WTC11 (cell line): ENCODE data around the gene KCNH6. TPM values are rescaled to one million over a fixed set of nuclear protein-coding genes. Genes with fewer than 3 reads are reported as not detected.
A peak's percentile ranks its signal among the peaks of the same experiment; 100 is the strongest.

Source experiments
- ESRRA ChIP-seq: sonication (generic); formaldehyde crosslinking; IDR thresholded peaks from 2 replicates; pipeline ENCODE4 v1.8.1; 2022; ENCODE audit warnings: mild to moderate bottlenecking, missing genetic modification reagents, borderline replicate concordance
- MXD4 ChIP-seq: fragments of 250-450 bp; sonication (Bioruptor Pico); IDR thresholded peaks from 2 replicates; pipeline ENCODE4 v1.8.0; 2021; ENCODE audit warnings: mild to moderate bottlenecking, moderate library complexity, borderline replicate concordance
- NR3C1 ChIP-seq: sonication (generic); formaldehyde crosslinking; conservative IDR thresholded peaks from 2 replicates; pipeline ENCODE4 v1.8.1; 2023; ENCODE audit warnings: low read depth, mild to moderate bottlenecking, missing genetic modification reagents
- OVOL2 ChIP-seq: fragments of 250-450 bp; sonication (Bioruptor Pico); IDR thresholded peaks from 2 replicates; pipeline ENCODE4 v1.9.0; 2021; ENCODE audit warnings: mild to moderate bottlenecking, borderline replicate concordance
- SP1 ChIP-seq: sonication (generic); formaldehyde crosslinking; conservative IDR thresholded peaks from 2 replicates; pipeline ENCODE4 v1.8.1; 2022; ENCODE audit warnings: missing genetic modification reagents
- STAT6 ChIP-seq: sonication (generic); formaldehyde crosslinking; conservative IDR thresholded peaks from 2 replicates; pipeline ENCODE4 v1.8.1; 2023; ENCODE audit warnings: mild to moderate bottlenecking, low read depth, missing genetic modification reagents, moderate library complexity
- USF2 ChIP-seq: sonication (generic); formaldehyde crosslinking; IDR thresholded peaks from 2 replicates; pipeline ENCODE4 v1.8.1; 2023; ENCODE audit warnings: mild to moderate bottlenecking, missing genetic modification reagents, moderate library complexity
- ZNF219 ChIP-seq: sonication (generic); formaldehyde crosslinking; IDR thresholded peaks from 2 replicates; pipeline ENCODE4 v1.8.0; 2023; ENCODE audit warnings: missing genetic modification reagents, mild to moderate bottlenecking, borderline replicate concordance
- ZNF263 ChIP-seq: sonication (generic); formaldehyde crosslinking; IDR thresholded peaks from 2 replicates; pipeline ENCODE4 v1.8.1; 2022; ENCODE audit warnings: low read depth, mild to moderate bottlenecking, moderate library complexity, missing genetic modification reagents
- ZNF416 ChIP-seq: fragments of 250-450 bp; sonication (Bioruptor Pico); IDR thresholded peaks from 2 replicates; pipeline ENCODE4 v1.9.0; 2021; ENCODE audit warnings: mild to moderate bottlenecking, inconsistent platforms
- total RNA-seq: library from RNA; stranded (reverse); gene quantifications from 3 replicates; pipeline ENCODE4 v1.2.3, GENCODE V29; 2021
- TF ChIP-seq, protein P1 (sequence below): sonication (generic); formaldehyde crosslinking; IDR thresholded peaks from 2 replicates; pipeline ENCODE4 v1.8.0; 2022; ENCODE audit warnings: missing genetic modification reagents
- TF ChIP-seq, protein P2 (sequence below): fragments of 250-450 bp; sonication (Bioruptor Pico); conservative IDR thresholded peaks from 2 replicates; pipeline ENCODE4 v1.9.0; 2021; ENCODE audit warnings: mild to moderate bottlenecking
- TF ChIP-seq, protein P3 (sequence below): fragments of 250-450 bp; sonication (Bioruptor Pico); IDR thresholded peaks from 2 replicates; pipeline ENCODE4 v2.1.2; 2022; ENCODE audit warnings: mild to moderate bottlenecking, moderate library complexity

Gene KCNH6
- total RNA-seq, 1 experiment from 2014 or later = 2.1 TPM

DNA sequence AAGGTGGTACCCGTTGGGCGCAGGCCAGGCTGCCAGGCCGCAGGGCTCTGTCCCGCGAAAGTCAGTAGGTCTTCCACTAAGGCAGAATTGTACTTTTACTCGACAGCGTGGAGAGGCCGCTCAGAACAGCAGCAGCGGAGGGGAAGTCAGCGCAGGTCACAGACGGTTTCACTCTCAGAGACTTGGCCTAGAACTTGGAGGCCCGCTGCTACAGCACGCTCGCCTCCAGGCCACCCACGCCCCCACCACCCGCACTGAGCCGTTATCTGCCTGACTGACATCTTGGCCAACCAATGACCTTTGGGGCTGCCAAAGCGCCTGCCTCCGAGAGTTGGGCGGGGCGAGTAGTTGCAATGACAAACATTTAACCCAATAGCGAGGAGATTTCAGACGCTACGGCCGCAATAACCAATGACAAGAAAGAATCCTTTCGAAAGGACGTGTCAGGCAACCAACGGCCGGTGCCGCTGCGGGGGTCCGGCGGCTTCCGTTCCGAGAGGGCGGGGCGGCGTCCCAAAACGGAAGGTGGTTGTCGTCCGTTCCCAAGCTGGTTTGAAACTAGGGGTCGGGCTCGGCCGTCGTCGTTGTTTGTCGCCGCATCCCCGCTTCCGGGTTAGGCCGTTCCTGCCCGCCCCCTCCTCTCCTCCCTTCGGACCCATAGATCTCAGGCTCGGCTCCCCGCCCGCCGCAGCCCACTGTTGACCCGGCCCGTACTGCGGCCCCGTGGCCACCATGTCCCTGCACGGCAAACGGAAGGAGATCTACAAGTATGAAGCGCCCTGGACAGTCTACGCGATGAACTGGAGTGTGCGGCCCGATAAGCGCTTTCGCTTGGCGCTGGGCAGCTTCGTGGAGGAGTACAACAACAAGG lies 27.0 kb downstream of the KCNH6 start, which contains the start of gene DCAF7 (continued):
- TF ChIP-seq, protein P1, sequence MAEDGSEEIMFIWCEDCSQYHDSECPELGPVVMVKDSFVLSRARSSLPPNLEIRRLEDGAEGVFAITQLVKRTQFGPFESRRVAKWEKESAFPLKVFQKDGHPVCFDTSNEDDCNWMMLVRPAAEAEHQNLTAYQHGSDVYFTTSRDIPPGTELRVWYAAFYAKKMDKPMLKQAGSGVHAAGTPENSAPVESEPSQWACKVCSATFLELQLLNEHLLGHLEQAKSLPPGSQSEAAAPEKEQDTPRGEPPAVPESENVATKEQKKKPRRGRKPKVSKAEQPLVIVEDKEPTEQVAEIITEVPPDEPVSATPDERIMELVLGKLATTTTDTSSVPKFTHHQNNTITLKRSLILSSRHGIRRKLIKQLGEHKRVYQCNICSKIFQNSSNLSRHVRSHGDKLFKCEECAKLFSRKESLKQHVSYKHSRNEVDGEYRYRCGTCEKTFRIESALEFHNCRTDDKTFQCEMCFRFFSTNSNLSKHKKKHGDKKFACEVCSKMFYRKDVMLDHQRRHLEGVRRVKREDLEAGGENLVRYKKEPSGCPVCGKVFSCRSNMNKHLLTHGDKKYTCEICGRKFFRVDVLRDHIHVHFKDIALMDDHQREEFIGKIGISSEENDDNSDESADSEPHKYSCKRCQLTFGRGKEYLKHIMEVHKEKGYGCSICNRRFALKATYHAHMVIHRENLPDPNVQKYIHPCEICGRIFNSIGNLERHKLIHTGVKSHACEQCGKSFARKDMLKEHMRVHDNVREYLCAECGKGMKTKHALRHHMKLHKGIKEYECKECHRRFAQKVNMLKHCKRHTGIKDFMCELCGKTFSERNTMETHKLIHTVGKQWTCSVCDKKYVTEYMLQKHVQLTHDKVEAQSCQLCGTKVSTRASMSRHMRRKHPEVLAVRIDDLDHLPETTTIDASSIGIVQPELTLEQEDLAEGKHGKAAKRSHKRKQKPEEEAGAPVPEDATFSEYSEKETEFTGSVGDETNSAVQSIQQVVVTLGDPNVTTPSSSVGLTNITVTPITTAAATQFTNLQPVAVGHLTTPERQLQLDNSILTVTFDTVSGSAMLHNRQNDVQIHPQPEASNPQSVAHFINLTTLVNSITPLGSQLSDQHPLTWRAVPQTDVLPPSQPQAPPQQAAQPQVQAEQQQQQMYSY (CRISPR knock-in tag) = no peak
- TF ChIP-seq, protein P2, sequence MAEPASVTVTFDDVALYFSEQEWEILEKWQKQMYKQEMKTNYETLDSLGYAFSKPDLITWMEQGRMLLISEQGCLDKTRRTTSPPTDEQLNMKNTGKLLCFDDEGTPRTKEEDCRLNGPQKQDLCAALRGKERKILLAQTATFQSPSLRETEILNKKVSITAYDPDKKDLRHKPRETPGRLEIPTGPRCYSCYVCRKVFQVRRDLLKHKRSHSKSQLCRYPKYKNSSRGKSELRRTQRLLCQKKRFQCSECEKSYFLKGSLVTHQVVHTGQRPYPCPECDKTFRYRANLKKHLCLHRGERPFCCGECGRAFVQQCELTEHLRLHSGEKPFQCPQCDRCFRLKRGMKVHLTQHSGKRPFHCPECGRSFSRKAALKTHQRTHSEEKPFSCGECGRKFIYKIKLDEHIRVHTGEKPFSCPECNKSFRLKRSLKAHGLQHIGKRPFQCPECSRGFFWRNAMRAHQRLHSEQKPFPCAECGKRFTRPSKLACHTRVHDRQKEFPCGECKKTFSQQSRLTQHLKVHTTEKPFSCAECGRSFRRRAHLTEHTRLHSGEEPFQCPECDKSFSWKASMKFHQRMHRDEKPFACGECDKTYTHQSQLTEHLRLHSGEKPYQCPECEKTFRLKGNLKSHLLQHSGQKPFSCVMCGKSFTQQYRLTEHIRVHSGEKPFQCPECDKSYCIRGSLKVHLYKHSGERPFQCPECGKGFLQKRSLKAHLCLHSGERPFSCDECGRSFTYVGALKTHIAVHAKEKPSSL (CRISPR knock-in tag) = no peak
- TF ChIP-seq ZNF416 (CRISPR knock-in tag) = no peak
- TF ChIP-seq MXD4 (CRISPR knock-in tag) = no peak
- TF ChIP-seq SP1 (CRISPR knock-in tag) = peak; percentile 93
- TF ChIP-seq STAT6 (CRISPR knock-in tag) = no peak
- TF ChIP-seq, protein P3, sequence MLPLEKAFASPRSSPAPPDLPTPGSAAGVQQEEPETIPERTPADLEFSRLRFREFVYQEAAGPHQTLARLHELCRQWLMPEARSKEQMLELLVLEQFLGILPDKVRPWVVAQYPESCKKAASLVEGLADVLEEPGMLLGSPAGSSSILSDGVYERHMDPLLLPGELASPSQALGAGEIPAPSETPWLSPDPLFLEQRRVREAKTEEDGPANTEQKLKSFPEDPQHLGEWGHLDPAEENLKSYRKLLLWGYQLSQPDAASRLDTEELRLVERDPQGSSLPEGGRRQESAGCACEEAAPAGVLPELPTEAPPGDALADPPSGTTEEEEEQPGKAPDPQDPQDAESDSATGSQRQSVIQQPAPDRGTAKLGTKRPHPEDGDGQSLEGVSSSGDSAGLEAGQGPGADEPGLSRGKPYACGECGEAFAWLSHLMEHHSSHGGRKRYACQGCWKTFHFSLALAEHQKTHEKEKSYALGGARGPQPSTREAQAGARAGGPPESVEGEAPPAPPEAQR = no peak
- TF ChIP-seq OVOL2 (CRISPR knock-in tag) = no peak
- TF ChIP-seq ESRRA (CRISPR knock-in tag) = 0 out of 2 replicates have a peak, but pooled peaks have one; percentile 39
- no peak for TF ChIP-seq ZNF219 (CRISPR knock-in tag)
- no peak for TF ChIP-seq ZNF263
- no peak for TF ChIP-seq NR3C1 (CRISPR knock-in tag)
- no peak for TF ChIP-seq USF2 (CRISPR knock-in tag)
